ENCODE data around the gene SPSB1.
A peak's percentile ranks its signal among the peaks of the same experiment; 100 is the strongest.

Gene SPSB1

GRCh38 chr1:9388335-9389180, 95.9 kb downstream of the SPSB1 start:
- Histone ChIP-seq H3K36me3 (ENCODE audit: control insufficient read depth in 2 of 2, insufficient read depth in 1 of 2, low read length in 2 of 2) (no peaks in the 10 kb centered on the region), H3K4me3 (ENCODE audit: low read depth, low read length) (no peak overlapping the region), H3K9me3 (ENCODE audit: control insufficient read depth, insufficient read depth, low read depth, low read length) (no peaks in the 10 kb centered on the region), H3K4me1 (ENCODE audit: control insufficient read depth, insufficient read depth, low read length) (no peaks in the 10 kb centered on the region), H3K27ac (ENCODE audit: extremely low read depth, low read depth, low read length) (no peak overlapping the region)
- ChIA-PET POLR2A (interaction anchor here (0.7 to 1.1 kb wide), 3 partner anchors 12 to 76 kb away, joined by 3 to 5 read pairs (median 4); no protein-coding TSS in a partner anchor), CTCF (no interaction called here)
- no peak for TF ChIP-seq PRDM2 (tag by site-specific recombination; IDR thresholded peaks at IDR 0.05; ENCODE audit: borderline replicate concordance)
- no peak for TF ChIP-seq REST (tag by site-specific recombination; IDR thresholded peaks at IDR 0.05)
- TF ChIP-seq PRDM10 (tag by site-specific recombination; IDR thresholded peaks at IDR 0.05) = 0 out of 2 replicates have a peak, but pooled peaks have one; percentile 11
- no peak for TF ChIP-seq ZBTB17 (tag by site-specific recombination; IDR thresholded peaks at IDR 0.05)
- no peak for TF ChIP-seq ZNF202 (tag by site-specific recombination; IDR thresholded peaks at IDR 0.05; ENCODE audit: borderline replicate concordance)
- no peak for TF ChIP-seq ZNF239 (tag by site-specific recombination; IDR thresholded peaks at IDR 0.05)
- no peak for TF ChIP-seq ZNF362 (tag by site-specific recombination; IDR thresholded peaks at IDR 0.05)
- no peak for TF ChIP-seq ZNF112 (tag by site-specific recombination; IDR thresholded peaks at IDR 0.05)
- no peak for TF ChIP-seq ZBTB8A (tag by site-specific recombination; IDR thresholded peaks at IDR 0.05)
- TF ChIP-seq ZIC2 (tag by site-specific recombination; IDR thresholded peaks at IDR 0.05) = peak; percentile 54
- TF ChIP-seq PATZ1 (tag by site-specific recombination; IDR thresholded peaks at IDR 0.05) = 0 out of 2 replicates have a peak, but pooled peaks have one; percentile 19
- TF ChIP-seq ZNF837 (tag by site-specific recombination; IDR thresholded peaks at IDR 0.05) = no peak
- TF ChIP-seq ZNF513 (tag by site-specific recombination; IDR thresholded peaks at IDR 0.05) = no peak
- no peak for TF ChIP-seq ZNF571 (tag by site-specific recombination; IDR thresholded peaks at IDR 0.05)
- no peak for TF ChIP-seq ZNF488 (tag by site-specific recombination; IDR thresholded peaks at IDR 0.05)
- TF ChIP-seq ZBTB48 (tag by site-specific recombination; IDR thresholded peaks at IDR 0.05) = peak; percentile 57; the same call in 1 of the 2 replicates
